Stimulated activated CD4-positive, alpha-beta T cell treated with anti-CD3 and anti-CD28 coated beads, TNF-alpha, amount 100 ng/mL, for 48 hours (primary cell): ENCODE results near the gene PXMP4.
"Not testable (repeated sequence)": the region's sequence is repeated elsewhere in the genome, so short reads cannot be mapped to it uniquely, and the experiment has no call there.

ENCODE experiments used
- DNase-seq, 3 donors: peaks; one replicate each; pipeline ENCODE4 v3.0.0-alpha.2; 2020; ENCODE audit warnings: low read depth in 3 of 3

PXMP4 gene

DNA sequence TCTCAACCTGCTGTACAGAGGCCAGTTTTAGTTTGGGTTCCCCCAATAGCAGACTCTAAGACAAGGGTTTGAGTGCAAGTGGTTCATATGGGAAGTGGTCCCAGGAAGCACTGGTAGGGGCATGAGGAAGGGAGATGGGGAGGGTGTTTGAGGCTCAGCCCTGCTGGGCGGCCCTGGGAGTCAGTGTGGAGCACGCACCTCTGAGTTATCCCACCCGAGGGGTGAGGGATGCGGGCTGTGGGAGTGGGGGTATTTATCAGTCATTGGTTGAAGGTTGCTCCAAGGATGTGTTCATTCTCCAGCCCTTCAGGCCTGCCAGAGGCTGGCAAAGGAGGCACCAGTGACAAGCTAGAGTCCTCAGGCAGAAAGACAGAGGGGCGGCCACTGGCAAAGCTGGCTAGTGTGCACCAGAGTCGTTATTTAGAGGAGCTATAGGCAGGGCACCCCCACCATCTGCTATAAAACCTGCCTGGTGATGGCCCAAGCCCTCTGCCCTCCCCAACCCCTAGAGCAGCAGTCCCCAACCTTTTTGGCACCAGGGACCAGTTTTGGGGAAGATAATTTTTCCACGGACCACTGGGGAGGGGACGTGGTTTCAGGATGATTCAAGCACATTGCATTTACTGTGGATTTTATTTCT is 16.5 kb downstream of the PXMP4 start:
- DNase-seq, result no peak

DNA sequence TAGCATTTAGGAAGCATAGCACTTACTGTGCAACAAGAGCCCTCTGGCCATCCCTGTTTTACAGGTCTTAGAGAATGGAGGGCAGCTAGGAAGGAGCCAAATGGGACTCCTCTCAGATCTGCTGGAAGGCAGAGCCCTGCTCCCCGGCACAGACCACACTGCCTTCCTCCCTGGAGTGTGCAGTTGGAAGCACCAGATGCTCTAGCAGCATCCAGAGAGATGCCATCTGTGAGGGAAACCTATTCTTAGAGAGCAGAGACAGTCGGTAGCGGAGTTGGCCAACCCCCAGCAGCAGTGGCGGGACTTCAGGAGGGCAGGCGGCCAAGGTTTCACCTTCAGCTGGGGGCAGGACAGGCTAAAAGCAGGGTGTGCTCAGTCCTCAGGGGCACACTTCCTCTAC is 17.2 kb downstream of the PXMP4 start:
- no peak for DNase-seq

DNA sequence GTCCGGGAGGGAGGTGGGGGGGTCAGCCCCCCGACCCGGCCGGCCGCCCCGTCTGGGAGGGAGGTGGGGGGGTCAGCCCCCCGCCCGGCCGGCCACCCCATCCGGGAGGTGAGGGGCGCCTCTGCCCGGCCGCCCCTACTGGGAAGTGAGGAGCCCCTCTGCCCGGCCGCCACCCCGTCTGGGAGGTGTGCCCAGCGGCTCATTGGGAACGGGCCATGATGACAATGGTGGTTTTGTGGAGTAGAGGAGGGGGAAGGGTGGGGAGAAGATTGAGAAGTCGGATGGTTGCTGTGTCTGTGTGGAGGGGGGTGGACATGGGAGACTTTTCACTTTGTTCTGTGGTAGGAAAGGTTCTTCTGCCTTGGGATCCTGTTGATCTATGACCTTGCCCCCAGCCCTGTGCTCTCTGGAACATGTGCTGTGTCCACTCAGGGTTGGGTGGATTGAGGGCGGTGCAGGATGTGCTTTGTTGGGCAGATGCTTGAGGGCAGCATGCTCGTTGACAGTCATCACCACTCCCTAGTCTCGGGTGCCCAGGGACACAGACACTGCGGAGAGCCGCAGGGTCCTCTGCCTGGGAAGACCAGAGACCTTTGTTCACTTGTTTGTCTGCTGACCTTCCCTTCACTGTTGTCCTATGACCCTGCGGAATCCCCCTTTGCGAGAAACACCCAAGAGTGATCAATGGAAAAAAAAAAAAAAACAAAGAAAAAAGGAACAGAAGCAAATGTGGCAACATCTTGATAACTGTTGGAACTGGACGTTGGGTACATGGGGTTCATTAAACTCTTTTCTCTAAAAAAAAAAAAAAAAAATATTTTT is 18.3 kb downstream of the PXMP4 start:
- DNase-seq, result no peak

DNA sequence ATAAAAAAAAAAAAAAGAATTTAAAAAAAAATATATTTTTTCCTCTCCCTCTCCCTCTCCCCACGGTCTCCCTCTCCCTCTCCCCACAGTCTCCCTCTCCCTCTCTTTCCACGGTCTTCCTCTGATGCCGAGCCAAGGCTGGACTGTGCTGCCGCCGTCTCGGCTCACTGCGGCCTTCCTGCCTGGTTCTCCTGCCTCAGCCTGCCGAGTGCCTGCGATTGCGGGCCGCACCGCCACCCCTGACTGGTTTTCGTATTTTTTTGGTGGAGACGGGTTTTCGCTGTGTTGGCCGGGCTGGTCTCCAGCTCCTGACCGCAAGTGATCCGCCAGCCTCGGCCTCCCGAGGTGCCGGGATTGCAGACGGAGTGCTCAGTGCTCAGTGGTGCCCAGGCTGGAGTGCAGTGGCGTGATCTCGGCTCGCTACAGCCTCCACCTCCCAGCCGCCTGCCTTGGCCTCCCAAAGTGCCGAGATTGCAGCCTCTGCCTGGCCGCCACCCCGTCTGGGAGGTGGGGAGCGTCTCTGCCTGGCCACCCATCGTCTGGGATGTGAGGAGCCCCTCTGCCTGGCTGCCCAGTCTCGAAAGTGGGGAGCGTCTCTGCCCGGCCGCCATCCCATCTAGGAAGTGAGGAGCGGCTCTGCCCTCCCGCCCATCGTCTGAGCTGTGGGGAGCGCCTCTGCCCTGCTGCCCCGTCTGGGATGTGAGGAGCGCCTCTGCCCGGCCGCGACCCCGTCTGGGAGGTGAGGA is 19.2 kb downstream of the PXMP4 start:
- not testable (repeated sequence) for DNase-seq

DNA sequence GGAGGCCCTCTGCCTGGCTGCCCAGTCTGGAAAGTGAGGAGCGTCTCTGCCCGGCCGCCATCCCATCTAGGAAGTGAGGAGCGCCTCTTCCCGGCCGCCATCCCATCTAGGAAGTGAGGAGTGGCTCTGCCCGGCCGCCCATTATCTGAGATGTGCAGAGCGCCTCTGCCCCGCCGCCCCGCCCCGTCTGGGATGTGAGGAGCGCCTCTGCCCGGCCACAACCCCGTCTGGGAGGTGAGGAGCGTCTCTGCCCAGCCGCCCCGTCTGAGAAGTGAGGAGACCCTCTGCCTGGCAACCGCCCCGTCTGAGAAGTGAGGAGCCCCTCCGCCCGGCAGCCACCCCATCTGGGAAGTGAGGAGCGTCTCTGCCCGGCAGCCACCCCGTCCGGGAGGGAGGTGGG is 21.1 kb downstream of the PXMP4 start:
- not testable (repeated sequence) for DNase-seq

DNA sequence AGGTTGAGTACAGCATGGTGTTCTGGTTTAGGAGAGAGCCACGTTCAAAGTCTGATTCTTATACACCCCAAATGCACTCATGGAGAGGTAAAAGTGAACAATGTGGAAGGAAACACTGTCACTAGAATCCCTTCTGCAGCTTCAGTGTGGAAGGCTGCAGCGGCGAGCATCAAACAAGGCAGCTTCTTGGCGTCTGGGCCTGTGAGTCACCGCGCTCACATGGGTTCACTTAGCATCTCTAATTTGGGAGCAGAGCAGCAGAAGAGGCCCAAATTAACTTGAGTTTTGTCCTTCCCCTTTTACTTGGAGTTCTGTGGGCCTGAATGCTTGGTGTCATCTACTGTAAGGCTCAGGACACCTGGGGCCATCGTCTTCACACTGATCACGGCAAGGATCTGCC is 23.0 kb downstream of the PXMP4 start:
- DNase-seq, result no peak

DNA sequence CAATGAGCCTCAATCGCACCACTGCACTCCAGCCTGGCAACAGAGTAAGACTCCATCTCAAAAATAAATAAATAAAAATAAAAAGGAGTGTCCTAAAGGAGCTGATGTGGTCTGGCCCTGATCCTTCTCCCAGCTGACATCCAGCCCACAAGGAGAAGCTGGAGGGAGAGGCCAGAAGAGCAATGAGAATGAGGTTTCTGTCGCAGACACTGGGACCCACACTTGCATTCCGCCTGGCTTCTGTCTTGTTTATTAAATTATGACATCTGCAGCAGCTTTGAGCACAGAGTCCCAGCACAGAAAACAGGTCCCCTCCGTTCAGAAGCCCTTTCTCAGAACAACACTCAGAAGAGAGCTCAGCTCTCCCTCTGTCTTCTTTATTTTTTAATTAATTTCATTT is 23.7 kb downstream of the PXMP4 start:
- DNase-seq, result no peak

DNA sequence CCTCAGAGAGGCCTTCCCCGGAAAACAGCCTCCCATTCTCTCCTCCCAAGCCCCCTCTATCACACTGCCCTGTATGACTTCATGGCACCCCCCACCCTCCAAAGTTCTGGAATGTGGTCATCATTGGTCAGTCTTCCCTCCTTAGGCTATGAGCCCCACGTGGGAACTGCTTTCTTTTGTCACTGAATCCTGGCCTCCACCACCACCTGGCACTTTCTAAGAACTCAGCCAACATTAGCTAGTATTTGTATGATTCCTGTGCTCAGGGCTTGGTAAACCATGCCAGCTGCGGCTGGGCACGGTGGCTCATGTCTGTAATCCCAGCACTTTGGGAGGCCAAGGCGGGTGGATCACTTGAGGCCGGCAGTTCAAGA is 25.5 kb downstream of the PXMP4 start:
- DNase-seq, result no peak

DNA sequence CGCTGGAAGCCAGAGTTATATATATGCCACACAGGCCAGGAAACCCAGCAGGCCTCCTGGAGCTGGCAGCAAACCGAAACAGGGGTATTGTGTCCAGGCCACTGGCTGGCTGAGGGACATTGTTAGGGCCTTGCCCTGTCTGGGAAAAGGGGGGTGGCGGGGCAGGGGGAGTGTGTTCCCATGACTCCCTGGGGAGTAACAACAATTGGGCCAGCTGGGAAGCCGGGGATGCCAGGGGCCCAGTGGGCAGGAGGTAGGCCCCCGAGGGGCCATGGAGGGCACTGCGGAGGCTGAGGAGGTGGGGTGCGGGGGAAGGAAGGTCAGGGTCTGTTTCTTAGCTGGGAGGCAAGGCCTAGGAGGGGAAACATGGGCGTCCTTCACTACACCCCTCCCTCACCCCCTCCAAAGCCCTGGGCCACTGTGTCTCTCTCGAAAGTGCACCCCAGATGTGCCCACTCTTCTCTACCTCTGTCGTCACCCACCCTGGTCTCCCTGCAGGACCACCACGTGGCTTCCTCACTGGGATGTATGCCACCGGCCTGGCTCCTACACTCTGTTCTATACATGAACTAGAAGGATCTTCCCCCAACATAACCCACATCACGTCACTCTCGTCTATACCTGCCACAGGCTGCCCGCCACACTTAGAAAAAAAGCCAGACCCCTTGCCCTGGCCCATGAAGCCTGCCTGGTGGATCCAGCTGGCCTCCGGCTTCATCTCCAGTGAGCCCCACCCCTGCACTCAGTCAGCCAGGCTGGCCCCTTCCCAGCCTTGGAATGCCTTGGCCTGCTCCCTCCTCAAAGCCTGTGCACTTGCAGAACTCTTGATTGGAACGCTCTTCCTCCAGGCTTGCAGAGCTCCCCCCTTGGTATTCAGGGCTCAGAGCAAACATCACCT is 26.1 kb downstream of the PXMP4 start:
- DNase-seq, result no peak

DNA sequence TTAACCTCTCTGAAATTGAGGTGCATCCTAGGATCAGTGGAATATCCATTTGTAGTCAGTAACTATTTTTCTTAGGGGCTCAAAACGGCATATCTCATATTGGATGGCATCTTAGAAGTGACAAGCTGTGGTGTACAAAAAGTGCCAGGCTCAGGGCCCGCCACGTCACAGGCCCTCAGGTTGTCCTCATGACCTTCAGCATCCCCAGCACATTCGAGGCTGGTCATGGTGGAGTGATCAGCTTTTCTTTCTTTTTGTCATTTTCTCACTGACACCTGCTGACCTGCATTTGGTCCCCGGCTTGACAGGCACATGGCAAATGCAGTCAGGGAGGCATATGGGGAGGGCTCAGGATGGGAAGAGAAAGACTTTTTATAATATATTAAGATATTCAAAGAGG is 26.8 kb downstream of the PXMP4 start:
- no peak for DNase-seq

DNA sequence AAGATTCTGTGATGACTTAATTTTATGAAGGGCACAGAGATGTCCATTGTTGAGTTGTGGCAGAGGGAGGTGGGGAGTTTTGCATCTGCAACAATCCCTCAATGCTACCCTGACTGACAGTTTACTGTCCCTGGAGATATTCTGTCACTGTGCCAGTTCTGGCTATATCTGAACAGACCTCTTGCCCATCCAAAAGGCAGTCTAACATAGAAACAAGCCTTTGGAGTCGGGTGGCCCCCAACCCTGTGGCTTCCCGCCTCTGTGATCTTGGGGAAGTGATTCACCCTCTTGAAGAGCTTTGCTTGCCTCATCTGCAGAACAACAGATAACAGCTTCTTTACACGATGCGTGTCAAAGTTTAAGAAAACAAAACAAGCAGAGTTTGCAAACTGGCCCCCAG is 30.1 kb downstream of the PXMP4 start:
- DNase-seq, result peak in 1 of 3 donors; percentile 49

DNA sequence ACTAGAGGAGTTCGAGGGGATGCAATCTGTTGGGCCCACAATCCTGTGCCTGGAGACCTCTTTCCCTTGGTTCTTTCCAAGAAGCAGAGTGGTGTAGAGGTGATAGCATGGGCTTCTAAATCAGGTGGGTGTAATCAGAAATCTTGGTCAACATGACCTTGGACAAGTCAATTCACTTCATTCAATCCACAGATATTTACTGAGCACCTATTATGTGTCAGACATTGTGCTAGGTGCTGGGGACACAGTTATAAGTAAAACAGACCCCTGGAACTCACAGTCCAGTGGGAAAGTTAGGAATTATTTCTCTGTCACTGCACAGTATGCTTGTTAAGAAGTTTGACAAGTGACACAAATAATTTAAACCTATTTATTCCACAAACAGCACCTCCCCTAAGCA is 30.6 kb downstream of the PXMP4 start:
- no peak for DNase-seq

DNA sequence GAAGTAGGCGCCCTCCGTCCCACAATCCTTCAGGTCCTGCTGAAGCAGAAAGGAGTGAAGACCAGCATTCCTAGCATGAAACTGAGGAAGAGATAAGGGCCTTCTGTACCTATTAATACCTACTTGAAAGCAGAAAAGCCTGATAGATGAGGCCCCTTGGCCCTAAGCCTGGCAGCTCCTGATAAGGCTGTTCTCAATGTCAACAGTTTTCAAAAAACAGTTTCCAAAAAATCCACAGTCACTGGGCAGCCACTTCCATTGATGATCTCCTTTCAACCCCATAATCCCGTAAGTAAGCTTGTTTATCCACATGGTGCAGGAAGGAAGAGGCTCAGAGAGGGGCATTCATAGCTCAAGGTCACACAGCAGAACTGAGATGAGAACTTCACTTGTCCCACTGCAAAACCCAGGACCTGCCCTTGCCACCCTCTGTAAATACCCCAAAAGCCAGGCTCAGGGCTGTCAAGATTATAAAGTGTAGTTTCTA is 31.1 kb downstream of the PXMP4 start:
- no peak for DNase-seq

DNA sequence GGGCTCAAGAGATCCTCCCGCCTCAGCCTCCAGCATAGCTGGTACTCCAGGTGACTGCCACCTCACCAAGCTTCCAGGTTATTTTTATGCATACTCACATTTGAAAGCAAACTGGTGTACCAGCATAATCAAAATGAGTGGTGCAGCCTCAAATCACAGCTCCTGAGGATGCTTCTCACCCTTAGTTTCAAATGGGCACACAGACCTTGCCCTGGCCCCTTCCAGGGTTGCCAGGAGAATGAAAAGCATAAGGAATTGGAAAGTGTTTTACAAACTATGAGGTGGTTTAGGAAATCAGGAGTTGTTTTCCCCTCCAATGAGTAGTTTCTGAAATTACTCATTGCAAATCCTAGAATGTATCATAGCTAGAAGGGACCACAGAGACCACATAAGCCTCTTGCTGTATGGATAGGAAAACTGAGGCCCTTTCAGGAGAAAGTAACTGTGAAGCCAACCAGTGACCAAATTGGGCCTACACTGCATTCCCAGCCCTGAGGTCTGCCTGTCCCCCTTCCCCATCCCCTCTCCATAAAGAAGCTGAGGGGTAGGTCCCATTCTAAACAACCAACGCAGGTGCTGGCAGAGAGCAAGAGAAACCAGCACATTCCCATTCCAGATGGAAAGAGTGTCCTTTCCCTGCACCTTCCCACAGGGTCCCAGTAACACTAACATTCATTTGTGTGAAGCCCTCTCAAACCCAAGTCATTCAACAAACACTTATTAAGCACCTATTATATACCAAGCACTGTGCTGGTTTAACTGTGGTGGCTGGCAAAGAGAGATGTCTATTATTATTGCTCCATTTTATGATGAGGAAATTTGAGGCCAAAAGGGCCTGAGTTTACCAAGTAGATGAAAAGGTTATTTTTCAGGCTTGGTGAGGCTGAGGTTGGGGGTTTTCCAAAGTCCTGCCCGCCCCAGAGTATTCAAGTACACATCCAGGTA is 31.8 kb downstream of the PXMP4 start:
- DNase-seq, result no peak

DNA sequence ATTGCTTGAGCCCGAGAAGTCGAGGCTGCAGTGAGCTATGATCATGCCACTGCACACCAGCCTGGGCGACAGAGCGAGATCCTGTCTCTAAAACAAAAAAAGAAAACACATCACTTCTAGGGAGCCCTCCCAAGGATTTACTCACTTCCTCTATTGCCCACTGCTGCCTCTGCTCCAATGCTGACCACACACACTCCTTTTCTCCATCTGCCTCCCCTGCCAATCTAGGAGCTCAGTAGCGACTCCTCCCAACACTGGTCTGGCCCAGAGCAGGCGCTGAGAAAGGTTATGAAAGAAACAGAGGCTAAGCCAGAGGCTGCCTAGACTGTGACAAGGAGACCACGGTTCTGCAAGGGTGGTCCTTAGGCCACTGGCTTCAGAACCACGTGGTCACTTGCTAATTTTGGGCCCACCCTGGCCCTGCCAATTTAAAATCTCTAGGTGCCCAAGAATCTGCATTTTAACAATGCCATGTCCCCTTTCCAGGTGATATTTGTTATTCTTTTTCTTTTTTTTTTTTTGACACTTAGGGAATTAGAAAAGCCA is 32.7 kb downstream of the PXMP4 start:
- DNase-seq, result no peak

DNA sequence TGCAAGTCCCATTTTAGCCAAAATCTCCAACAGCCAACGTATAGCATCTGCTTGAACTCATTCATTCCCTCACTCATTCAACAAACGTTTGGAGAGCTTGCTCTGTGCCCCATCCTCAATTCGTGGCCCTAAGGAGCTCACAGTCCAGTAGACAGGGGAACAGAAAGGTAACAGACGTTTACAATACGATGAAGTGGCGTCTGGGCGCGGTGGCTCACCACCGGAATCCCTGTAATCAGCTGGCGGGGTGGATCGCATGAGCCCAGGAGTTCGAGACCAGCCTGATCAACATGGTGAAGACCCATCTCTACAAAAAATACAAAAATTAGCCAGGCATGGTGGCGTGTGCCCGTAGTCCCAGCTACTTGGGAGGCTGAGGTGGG is 33.1 kb downstream of the PXMP4 start:
- DNase-seq, result no peak

DNA sequence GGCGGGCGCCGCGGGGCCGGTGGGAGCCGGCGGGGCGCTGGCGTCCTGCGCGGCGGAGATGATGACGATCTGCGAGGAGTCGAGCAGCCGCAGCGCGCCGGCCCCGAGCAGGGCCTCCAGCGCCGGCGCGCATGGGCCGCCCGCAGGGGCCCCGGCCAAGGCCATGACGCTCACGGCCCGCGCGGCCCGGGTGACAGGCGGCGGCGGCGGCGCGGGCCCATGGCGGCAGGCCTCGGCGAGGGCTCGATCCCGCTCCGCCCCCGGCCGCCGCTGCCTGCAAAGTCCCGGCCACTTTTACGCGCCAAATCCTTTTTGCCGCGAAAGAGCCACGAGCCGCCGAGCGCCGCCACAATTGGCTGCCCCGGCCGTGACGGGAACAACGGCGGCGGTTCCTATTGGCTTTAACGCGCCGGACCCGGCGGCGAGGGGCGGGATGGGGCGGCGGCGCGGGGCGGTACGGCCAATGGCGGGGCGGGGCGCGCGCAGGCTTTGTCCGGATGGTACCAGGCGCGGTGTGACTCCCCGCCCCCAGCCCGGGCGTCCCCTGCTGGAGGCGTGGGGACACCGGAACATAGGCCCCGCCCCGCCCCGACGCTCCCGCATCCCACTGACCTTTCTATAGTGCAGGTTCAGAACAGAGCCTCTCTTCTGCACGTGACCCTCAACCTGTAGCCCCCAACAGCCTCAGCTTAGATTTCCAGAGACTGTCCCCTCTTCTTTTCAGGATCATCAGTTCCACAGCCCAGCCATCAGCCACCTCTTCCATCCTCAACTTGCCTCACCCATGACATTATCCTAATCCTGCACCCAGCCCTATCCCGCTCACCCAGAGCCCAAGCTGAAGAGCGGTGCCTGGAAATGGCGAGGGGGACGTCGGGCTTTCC is 33.8 kb downstream of the PXMP4 start, which contains the start of gene E2F1:
Gene E2F1, minus strand, starts transcription at position 286 of the 884 bp plus-strand sequence. Its CDS starts 121 bp downstream, at position 165.
- peak; percentile 92 to 98 (median 94) for DNase-seq

DNA sequence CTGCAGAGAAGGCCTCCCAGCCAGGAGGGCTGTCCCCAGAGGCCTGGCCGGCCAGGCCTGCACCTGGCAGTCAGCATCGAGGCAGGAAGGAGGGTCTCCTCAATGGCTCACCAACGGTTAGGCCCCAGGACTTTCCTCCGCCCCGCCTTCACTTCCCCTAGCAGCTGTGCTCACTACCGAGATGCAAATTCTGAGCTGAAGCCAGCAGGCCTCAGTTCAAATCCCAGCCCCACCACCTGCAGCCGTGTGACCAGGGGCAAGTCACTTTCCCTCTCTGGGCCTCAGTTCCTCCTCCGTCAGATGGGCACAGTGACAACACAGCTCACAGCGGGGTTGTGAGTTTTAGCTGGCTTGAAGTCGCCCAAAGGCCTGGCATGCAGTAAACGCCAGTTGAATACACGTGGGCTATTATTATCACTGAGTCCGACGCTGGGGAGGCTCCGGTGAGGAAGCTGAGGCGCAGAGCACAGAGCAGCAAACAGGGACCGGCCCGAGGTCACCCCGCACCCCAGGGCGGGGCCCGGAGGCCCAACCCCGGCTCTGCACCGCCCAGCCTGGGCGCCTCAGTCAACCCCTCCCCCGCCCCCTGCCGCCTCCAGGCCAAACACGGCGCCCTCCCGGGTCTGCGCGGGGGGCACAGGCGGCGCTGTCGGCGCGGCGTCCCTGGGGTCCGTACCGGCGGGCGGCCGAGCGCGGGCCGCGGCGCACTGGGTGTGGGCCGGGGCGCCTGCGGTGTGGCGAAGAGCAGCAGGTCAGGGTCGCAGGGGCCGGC is 34.6 kb downstream of the PXMP4 start:
- peak; percentile 33 to 79 (median 57) for DNase-seq
